ENCODE results near the gene TMTC1.

- TF ChIP-seq MYC (IDR thresholded peaks at IDR 0.05; ENCODE audit: low read depth, low read length) (no peak), POLR2A (IDR thresholded peaks at IDR 0.05; ENCODE audit: extremely low read depth, insufficient read length) (no peak)
These were observed 31.6 kb downstream of the TMTC1 start for GRCh38 chr12:29752121-29752520.

All from NB4 (cell line).